AG04450 (cell line): ENCODE results near the gene GPR17. TPM values are rescaled to one million over a fixed set of nuclear protein-coding genes. Genes with fewer than 3 reads are reported as not detected.

Experiments used
- CTCF ChIA-PET: fragments of 300-600, 350-600 bp; formaldehyde crosslinking; extraction: SDS; loops from one replicate; lab custom pipeline; 2022; ENCODE audit warnings: antibody characterized with exemption, inconsistent platforms; lab: Charles Lee
- POLR2A ChIA-PET: fragments of 350-600 bp; formaldehyde crosslinking; extraction: SDS; loops from one replicate; lab custom pipeline; 2021; ENCODE audit warnings: antibody characterized with exemption, inconsistent platforms; lab: Yijun Ruan, JAX
- DNase-seq: peaks from one replicate; pipeline ENCODE4 v3.0.0-alpha.2; 2011; ENCODE audit warnings: low read depth, low spot score
- H3K27ac ChIP-seq: one replicate; pipeline ENCODE4 v1.5.1; 2012; ENCODE audit warnings: low read depth, low read length, control low read depth
- H3K27me3 ChIP-seq: one replicate; pipeline ENCODE4 v1.6.0; 2012; ENCODE audit warnings: low read length; ENCODE audit not compliant: control insufficient read depth, insufficient read depth
- H3K4me3 ChIP-seq: 2 replicates; pipeline ENCODE4 v1.5.1; 2011; ENCODE audit warnings: mild to moderate bottlenecking, low read depth, low read length, control low read depth
- H3K9me3 ChIP-seq: 2 replicates; pipeline ENCODE4 v1.5.1; 2012; ENCODE audit warnings: low read length; ENCODE audit not compliant: control insufficient read depth, insufficient read depth
- polyA plus RNA-seq: library from polyadenylated mRNA; depleted of rRNA; stranded (reverse); fragments of >200 nt; gene quantifications from 2 replicates; pipeline ENCODE4 v1.2.3, GENCODE V29; 2011
- TF ChIP-seq, protein P1 (sequence below): IDR thresholded peaks from 2 replicates; pipeline ENCODE4 v1.5.1; 2011; ENCODE audit warnings: low read depth, low read length, control low read depth, inconsistent platforms

Gene GPR17
- polyA plus RNA-seq, 1 experiment = not detected

DNA sequence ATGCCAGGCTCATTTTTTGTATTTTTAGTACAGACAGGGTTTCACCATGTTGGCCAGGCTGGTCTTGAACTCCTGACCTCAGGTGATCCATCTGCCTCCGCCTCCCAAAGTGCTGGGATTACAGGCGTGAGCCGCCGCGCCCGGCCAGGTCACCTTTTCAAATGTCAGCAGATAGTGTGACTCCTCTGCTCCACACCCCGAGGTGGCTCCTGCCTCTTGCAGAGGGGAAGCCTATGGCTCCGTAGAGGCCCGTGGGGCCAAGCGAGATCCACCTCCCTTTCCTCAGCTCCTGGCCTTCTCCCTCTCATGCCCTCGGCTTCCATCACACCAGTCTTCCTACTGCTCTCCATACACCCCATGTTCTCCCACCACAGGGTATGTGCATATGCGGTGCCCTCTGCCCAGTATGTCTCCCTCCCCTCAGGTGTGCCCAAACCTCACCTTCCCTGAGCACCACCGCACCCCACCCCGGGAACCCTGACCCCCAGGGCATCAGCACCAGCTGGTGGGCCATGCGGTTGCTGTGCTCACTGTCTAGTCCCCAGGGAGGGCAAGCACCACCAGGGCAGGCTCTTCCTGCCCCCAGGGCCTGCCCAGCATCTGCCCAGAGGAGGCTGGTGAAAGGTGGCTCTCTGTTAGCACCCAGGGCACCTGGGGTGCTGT, 10.7 kb downstream of the GPR17 start:
- Histone ChIP-seq H3K4me3 (no peak overlapping the region), H3K27ac (no peak overlapping the region), H3K27me3 (no peaks in the 10 kb centered on the region), H3K9me3 (no peaks in the 10 kb centered on the region; the same call in 1 of the 2 replicates)
- DNase-seq = no peak
- TF ChIP-seq, protein P1, sequence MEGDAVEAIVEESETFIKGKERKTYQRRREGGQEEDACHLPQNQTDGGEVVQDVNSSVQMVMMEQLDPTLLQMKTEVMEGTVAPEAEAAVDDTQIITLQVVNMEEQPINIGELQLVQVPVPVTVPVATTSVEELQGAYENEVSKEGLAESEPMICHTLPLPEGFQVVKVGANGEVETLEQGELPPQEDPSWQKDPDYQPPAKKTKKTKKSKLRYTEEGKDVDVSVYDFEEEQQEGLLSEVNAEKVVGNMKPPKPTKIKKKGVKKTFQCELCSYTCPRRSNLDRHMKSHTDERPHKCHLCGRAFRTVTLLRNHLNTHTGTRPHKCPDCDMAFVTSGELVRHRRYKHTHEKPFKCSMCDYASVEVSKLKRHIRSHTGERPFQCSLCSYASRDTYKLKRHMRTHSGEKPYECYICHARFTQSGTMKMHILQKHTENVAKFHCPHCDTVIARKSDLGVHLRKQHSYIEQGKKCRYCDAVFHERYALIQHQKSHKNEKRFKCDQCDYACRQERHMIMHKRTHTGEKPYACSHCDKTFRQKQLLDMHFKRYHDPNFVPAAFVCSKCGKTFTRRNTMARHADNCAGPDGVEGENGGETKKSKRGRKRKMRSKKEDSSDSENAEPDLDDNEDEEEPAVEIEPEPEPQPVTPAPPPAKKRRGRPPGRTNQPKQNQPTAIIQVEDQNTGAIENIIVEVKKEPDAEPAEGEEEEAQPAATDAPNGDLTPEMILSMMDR = no peak
- POLR2A ChIA-PET = no interaction called here
- CTCF ChIA-PET = no interaction called here

- Histone ChIP-seq H3K27ac (no peak overlapping the region), H3K9me3 (no peaks in the 10 kb centered on the region; the same call in 1 of the 2 replicates), H3K27me3 (no peaks in the 10 kb centered on the region), H3K4me3 (no peak overlapping the region)
- DNase-seq = no peak
- POLR2A ChIA-PET = no interaction called here
- TF ChIP-seq, protein P1 = no peak
- CTCF ChIA-PET = no interaction called here
Measured at GRCh38 chr2:127657232-127657595, 11.3 kb downstream of the GPR17 start.

GRCh38 chr2:127658146-127658545, 12.2 kb downstream of the GPR17 start:
- Histone ChIP-seq H3K4me3 (no peak overlapping the region), H3K9me3 (no peaks in the 10 kb centered on the region; the same call in 1 of the 2 replicates), H3K27ac (no peak overlapping the region), H3K27me3 (no peaks in the 10 kb centered on the region)
- TF ChIP-seq, protein P1 = no peak
- DNase-seq = no peak
- POLR2A ChIA-PET = no interaction called here
- CTCF ChIA-PET = no interaction called here

- CTCF ChIA-PET = interaction anchor here (2.1 kb wide), 1 partner anchor 9 kb away, joined by 5 read pairs; no protein-coding TSS in a partner anchor
- POLR2A ChIA-PET = no interaction called here
- no peak for DNase-seq
- Histone ChIP-seq H3K9me3 (no peaks in the 10 kb centered on the region; the same call in 1 of the 2 replicates), H3K27ac (no peak overlapping the region), H3K4me3 (no peak overlapping the region), H3K27me3 (no peaks in the 10 kb centered on the region)
- TF ChIP-seq, protein P1 = no peak
Measured at GRCh38 chr2:127658641-127659407, 12.9 kb downstream of the GPR17 start.
